HCT116 (cell line): ENCODE measurements around the gene TBX2.

Experiments
- CTCF ChIP-seq, 3 experiments: fragments of 200-600 bp in 1 of 3; sonication (generic) in 1 of 3; IDR thresholded peaks in 2 of 3; conservative IDR thresholded peaks in 1 of 3; 2 replicates each; pipeline ENCODE4 v1.5.1; 2012 to 2017; ENCODE audit warnings: low read depth in 2 of 3, low read length in 2 of 3, antibody characterized with exemption in 1 of 3, borderline replicate concordance in 1 of 3, control low read depth in 1 of 3, mild to moderate bottlenecking in 1 of 3, mixed read lengths in 1 of 3, mixed run types in 1 of 3, moderate library complexity in 1 of 3; ENCODE audit not compliant: insufficient read depth in 1 of 3
- EZH2 ChIP-seq: fragments of 200-600 bp; sonication (generic); IDR thresholded peaks from 2 replicates; pipeline ENCODE4 v1.6.1; 2017; ENCODE audit warnings: antibody characterized with exemption, mixed run types
- EZH2phosphoT487 ChIP-seq: fragments of 200-600 bp; IDR thresholded peaks from 2 replicates; pipeline ENCODE4 v1.6.1; 2018; ENCODE audit warnings: antibody characterized with exemption, borderline replicate concordance
- JUND ChIP-seq: IDR thresholded peaks from 2 replicates; pipeline ENCODE4 v1.6.1; 2012
- POLR2A ChIP-seq: IDR thresholded peaks from 2 replicates; pipeline ENCODE4 v1.7.0; 2011; ENCODE audit warnings: borderline replicate concordance; ENCODE audit not compliant: insufficient read depth, insufficient read length; ENCODE audit errors: extremely low read depth
- POLR2AphosphoS5 ChIP-seq: IDR thresholded peaks from 2 replicates; pipeline ENCODE4 v1.6.1; 2011; ENCODE audit warnings: mild to moderate bottlenecking, low read depth, low read length, moderate library complexity
- SP1 ChIP-seq: IDR thresholded peaks from 2 replicates; pipeline ENCODE4 v1.6.1; 2012; ENCODE audit warnings: low read depth
- SRF ChIP-seq: IDR thresholded peaks from 2 replicates; pipeline ENCODE4 v1.6.1; 2012; ENCODE audit warnings: low read depth
- ZBTB33 ChIP-seq: IDR thresholded peaks from 2 replicates; pipeline ENCODE4 v1.6.1; 2011; ENCODE audit warnings: mild to moderate bottlenecking, low read length, moderate library complexity; ENCODE audit not compliant: insufficient replicate concordance; ENCODE audit errors: extremely low read depth

GRCh38 chr17:61371606-61372005 is 28.0 kb upstream of the TBX2 start:
- no peak for TF ChIP-seq POLR2AphosphoS5
- no peak for TF ChIP-seq CTCF (IDR thresholded peaks at IDR 0.05 in 2 of 3, conservative IDR thresholded peaks at IDR 0.05 in 1 of 3; ENCODE audit: borderline replicate concordance in 1 of 3, insufficient read depth in 1 of 3, low read depth in 2 of 3, low read length in 2 of 3)
- TF ChIP-seq ZBTB33 = no peak
- TF ChIP-seq POLR2A = no peak
- TF ChIP-seq EZH2 = no peak
- no peak for TF ChIP-seq SP1
- TF ChIP-seq JUND = no peak
- TF ChIP-seq SRF = no peak
- TF ChIP-seq EZH2phosphoT487 = no peak
